A172 (cell line): ENCODE data around the gene CHRNG. TPM values are rescaled to one million over a fixed set of nuclear protein-coding genes. Genes with fewer than 3 reads are reported as not detected.
"Not testable (repeated sequence)": the region's sequence is repeated elsewhere in the genome, so short reads cannot be mapped to it uniquely, and the experiment has no call there.

ENCODE experiments used
- DNase-seq: peaks from one replicate; pipeline ENCODE4 v3.0.0-alpha.2; 2015; ENCODE audit warnings: low spot score
- total RNA-seq: library from RNA; depleted of rRNA; stranded (reverse); fragments of >200 nt; shearing (Covaris generic); gene quantifications from 2 replicates; pipeline ENCODE4 v1.2.3, GENCODE V29; 2014

CHRNG gene
- total RNA-seq, 1 experiment from 2014 or later: not detected

DNA sequence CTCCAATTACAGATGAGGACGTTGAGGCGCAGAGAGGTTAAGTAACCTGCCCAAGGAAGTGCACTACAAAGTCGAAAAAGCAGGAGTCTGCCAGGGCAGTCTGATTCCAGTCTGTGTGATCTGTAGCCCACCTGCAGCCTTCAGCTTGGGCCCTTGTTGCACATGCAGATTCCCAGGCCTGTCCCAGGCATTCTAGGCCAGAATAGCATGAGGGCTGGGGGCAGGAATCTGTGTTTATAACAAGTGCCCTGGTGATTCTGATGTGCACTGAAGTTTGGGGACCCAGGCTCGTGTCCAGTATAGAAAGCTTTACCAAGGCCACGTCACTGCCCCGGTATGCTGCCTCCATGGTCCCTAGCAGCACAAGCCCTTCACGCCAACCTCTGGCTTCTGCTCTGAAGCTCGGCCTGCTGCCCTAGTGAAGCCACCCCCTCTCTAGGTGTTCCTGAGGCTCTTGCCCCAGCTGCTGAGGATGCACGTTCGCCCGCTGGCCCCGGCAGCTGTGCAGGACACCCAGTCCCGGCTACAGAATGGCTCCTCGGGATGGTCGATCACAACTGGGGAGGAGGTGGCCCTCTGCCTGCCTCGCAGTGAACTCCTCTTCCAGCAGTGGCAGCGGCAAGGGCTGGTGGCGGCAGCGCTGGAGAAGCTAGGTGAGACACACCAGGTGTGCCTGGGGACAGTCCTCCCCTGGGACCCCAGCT lies 4.6 kb downstream of the CHRNG start:
- DNase-seq: no peak

DNA sequence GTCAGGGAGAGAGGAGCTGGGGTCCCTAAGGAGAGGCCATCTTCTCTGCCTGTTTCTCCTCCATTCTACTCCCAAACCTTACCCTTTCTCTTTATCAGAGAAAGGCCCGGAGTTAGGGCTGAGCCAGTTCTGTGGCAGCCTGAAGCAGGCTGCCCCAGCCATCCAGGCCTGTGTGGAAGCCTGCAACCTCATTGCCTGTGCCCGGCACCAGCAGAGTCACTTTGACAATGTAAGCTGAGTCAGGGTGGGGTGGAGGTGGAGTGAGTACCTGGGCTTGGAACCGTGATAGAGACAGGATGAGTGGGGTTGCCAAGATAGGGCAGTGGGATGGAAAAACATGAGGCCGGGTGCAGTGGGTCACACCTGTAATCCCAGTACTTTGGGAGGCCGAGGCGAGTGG lies 5.2 kb downstream of the CHRNG start:
- no peak for DNase-seq

DNA sequence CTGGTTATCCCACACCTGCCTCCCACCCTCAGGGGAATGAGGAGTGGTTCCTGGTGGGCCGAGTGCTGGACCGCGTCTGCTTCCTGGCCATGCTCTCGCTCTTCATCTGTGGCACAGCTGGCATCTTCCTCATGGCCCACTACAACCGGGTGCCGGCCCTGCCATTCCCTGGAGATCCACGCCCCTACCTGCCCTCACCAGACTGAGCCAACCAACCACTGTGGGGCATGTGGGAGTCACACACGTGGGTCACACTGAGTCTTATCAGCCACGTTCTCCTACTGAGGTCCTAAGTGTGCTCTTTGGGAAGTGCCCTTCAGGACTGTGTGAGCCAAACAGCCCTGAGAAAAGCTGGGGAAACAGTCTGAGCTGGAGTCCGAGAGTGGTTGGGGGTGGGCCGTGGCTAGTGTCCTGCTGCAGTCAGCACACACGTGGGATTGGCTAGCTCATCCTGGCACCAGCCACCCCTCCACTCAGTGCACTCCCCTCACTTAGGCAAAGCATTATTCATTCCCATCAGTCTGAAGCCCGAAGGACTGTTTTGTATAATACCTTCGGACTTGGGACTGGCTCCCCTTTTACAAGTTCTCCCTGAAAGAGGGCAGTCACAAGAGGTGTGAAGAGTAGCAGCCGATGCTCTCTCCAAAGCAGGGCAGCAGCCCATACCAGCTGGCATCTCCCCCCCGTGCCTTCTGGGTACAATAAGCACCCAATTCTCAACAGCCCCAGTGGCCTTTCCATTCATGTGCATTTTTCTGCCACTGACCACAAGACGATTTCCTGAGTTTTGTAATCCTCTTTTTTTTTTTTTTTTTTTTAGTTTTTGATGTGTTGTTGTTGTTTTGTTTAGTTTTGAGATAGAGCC lies 6.3 kb downstream of the CHRNG start:
- no peak for DNase-seq

DNA sequence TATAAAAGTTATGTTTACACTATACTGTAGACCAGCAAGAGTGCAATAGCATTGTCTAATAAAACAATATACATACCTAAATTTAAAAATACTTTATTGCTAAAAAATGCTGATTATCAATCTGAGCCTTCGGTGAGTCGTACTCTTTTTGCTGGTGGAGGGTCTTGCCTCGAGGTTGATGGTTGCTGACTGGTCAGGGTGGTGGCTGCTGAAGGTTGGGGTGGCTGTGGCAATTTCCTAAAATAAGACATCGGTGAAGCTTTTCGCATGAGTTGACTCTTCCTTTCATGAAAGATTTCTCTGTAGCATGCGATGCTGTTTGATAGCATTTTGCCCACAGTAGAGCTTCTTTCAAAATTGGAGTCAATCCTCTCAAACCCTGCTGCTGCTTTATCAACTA lies 8.5 kb downstream of the CHRNG start:
- no peak for DNase-seq

DNA sequence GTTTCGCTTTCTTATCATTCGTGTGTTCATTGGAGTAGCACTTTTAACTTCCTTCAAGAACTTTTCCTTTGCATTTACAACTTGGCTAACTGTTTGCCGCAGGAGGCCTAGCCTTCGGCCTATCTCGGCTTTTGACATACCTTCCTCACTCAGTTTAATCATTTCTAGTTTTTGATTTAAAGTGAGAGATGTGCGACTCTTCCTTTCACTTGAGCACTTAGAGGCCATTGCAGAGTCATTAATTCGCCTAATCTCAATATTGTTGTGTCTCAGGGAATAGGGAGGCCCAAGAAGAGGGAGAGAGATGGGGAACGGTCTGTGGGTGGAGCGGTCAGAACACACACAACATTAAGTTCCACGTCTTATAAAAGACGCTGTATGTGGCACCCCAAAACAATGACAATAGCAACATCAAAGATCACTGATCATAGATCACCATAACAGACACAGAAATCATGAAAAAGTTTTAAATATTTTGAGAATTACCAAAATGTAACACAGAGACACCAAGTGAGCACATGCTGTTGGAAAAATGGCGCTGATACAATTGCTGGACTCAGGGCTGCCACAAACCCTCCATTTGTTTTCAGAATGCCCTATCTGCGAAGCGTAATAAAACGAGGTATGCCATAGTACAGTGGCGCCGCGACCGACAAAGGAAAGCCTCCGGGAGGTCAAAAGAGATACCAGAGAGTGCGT lies 10.3 kb downstream of the CHRNG start:
- DNase-seq: no peak

DNA sequence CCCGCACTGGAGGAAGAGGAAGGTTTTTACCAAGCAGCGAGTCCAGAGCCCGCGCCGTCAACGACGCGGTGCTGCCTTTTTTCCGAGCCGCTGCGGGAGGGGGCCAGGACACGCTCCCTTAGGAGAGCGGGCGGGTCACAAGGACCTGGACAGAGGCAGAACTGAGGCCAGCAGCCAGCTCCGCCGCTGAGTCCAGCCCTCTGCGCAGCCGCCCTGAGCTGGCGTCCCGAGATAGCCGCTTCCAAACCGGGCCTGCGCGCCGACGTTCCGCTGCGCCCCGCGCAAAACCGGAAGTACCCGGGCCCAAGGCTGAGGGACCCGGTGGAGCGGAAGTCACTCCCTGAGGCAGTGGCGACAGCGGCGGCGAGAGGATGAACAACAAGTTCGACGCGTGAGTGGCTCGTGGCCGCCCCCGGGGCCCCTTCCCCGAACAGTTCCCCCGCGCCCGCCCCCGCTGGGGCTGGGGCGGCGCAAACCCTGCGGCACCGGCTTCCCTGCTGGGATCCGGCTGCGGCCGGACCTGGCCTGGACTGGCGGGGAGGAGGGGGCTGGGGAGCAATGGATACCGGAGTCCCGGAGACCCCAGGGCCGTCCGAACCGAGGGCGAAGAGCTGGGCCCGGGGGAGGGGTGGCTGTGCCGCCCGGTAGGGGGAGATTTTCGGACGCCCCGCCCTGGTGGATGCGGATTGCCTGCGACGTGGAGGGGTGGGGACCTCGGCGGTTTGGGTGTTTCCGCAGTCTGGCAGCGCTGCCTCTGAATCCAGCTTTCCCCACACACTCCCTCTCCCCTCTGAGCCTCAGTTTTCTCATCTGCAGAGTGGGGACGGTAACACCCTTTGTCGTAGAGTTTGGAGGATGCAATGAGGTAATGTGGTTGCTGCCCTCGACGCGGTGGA lies 11.1 kb downstream of the CHRNG start, which contains the start of the genes EIF4E2 and TIGD1:
TSS of gene EIF4E2 (plus strand) at position 336 of the 896 bp plus-strand sequence. CDS start at position 372, 36 bp downstream.
TSS of gene TIGD1 (minus strand) at position 204 of the 896 bp plus-strand sequence. CDS start 675 bp downstream, outside the sequence.
- DNase-seq: peak; percentile 88

DNA sequence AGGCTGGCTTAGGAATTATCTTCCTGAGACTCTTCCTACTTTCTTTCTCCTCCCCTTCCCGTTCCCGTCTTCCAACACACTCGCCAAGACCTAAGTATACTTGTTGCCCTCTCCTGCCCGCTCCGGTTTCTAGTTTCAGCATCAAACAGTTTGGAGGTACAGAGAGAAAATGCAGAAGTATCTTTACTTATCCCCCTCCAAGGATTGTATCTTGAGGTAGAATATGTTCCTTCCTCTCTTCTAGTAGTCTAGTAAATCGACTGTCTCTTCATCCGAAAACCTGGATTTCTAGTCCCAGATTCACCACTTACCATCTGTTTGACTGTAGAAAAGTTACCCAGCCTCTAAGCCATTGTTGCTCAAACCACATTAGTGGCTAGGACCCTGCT lies 11.8 kb downstream of the CHRNG start:
- DNase-seq: no peak

DNA sequence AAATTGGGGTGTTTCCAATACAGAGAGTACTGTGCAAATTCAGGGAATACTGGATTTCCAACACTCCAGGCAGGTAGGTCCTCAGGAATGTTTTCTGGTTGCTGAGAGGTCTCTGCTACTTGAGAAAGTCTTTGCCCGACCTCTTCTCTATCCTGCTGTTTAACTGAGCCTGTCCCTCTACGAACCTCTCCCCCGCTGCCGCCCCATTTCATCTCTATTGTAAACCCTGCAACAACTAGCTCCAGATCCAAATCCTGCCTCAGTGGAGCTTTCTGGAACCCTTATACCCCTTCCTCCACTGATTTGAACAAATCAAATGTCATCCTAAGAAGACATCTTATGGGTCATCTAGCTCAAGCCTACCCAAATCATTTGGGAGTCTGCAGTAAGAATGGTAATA lies 12.3 kb downstream of the CHRNG start:
- no peak for DNase-seq

DNA sequence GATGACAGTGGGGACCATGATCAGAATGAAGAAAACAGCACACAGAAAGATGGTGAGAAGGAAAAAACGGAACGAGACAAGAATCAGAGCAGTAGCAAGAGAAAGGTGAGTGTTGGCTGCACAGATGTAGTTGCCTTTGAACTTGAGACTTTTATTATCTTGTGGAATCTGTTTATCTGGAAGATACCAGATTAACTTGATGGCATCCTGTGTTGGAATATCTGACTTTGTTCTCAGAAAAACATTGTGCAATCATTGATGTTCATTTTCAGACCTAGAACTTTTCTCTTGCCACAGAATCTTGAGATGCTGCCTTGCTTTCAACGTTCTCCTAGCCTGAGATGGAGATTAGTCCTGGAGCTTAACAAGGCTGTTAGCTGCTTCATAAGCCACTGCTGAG lies 16.9 kb downstream of the CHRNG start:
- no peak for DNase-seq

DNA sequence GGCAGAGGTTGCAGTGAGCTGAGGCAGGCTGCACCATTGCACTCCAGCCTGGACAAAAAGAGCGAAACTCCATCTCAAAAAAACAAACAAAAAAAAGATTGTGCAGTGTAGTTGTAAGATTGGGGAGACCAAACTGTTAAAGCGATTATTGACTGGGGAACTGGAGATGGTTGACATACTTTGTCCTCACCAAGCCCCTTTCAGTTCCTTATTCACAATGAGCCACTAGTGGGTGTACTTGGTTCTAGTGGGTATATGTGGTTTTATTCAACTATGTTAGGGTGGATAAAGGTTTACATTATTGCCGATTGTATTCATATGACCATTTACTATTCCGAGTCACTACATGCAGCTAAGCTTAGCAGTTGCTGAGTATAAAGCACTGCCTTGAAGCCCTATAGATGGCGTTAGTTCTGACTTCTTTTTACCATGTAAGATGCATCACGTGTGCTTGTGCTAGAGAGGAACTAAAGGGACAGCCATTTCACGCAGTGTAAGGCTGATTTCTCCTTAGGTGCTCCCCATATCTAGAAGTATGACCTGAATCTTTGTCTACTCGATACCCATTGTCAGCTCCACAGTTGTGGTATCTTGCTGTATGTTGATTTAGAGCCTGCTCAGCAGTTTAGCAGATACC lies 23.1 kb downstream of the CHRNG start:
- no peak for DNase-seq

DNA sequence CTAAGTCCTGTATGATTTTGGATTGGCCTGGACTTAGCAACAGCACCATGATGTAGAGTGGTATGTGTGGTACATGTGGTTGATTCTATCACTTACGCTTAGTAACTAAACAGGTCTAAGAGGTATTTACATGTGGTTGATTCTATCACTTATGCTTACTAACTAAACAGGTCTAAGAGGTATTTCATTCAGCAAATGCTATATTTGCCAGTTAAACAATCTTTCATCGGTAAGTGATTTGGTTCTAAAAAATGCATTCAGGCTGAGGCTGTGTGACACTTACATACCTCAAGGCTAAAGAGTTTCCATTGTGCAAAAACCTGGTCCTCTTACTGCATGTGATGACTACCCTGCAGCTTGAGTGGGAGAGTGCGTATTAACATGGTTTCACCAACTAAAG lies 24.1 kb downstream of the CHRNG start:
- DNase-seq: no peak

DNA sequence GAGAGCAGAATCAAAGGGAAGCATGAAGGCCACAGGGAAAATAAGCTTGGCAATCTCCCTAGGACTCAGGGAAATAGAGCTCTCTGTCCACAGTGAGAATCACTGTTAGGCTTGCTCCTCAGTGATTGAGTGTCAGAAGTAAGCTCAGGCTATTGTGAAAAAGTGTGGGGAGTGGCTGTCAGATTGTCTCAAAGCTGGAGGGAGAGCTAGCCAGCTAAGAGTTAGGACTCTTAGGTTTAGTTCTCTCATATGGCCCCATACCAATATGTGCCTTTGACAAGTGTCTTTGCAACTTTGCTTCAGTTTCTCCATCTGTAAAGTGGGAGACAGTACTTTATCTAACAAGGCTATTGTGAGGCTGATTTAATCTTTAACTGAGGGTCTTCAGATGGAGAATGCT lies 28.2 kb downstream of the CHRNG start:
- no peak for DNase-seq

DNA sequence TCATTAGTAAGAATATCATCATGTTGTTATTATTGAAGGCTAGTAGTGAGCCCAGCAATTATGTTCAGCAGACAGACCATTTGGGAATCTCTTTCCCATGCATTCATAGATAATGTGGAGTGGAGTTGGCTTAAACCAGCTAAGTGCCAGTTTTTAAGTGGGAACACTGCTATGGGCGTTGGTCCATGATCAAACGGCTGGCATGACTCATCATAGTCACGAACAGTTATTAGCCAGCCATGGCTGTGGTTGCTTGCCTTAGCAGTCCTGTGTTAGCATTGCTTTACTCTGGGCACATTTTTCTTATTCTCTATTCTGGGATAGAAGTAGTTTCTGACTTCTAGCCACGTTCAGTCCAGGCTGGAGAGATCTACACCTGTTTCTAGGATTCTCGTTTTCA lies 28.7 kb downstream of the CHRNG start:
- peak; percentile 89 for DNase-seq

DNA sequence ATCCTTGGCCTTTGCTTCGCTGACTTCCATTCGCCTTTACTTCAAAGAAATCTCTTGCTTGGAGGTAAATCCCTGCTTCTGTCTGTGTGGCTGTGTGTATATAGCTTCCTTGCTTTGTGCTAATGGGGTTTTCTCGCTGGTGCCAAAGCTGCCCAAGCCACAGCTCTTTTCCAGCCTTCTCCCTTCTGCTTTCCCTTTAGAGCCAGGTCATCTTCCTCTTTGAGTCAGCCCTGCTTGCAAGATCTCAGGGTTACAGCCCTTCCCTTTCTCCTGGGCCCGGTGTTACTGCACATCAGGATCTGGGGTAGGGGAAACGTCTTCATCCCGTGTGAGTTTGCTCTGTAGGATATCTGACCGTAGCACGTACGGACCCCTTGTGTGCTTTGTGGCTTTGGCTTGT lies 30.0 kb downstream of the CHRNG start:
- DNase-seq: no peak

DNA sequence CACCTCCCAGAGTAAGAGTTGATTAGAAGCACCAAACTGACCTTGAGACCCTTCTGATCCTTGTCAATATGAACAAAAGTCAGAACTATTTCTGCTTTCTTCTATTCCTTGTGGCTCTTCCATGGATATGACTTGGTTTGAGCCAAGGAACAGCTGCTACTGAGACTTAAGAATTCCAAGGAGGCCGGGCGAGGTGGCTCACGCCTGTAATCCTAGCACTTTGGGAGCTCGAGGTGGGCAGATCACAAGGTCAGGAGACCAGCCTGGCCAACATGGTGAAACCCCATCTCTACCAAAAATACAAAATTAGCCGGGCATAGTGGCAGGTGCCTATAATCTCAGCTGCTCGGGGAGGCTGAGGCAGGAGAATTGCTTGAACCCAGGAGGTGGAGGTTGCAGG lies 31.0 kb downstream of the CHRNG start:
- not testable (repeated sequence) for DNase-seq

DNA sequence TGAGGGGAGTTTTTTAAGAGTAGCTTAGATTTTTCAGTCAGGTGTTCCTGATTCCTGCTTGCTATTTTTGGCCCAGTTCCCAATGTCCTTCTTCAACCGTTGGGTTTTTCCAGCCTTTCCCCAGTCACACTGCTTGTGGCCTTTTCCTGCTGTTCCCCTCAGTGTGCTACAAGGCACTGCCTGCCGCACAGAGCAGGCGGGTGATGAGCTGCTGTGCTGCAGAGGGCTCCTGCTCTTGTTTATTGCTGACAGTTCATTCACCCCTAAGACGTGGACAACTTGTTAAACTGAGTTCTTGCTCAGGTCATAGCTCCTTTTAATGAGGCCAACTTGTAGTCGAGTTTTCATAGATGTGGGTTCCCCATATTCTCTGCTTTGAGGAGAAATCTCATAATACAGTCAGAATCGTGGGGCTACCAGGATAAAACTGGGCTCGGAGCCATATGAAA lies 31.6 kb downstream of the CHRNG start:
- peak; percentile 52 for DNase-seq

DNA sequence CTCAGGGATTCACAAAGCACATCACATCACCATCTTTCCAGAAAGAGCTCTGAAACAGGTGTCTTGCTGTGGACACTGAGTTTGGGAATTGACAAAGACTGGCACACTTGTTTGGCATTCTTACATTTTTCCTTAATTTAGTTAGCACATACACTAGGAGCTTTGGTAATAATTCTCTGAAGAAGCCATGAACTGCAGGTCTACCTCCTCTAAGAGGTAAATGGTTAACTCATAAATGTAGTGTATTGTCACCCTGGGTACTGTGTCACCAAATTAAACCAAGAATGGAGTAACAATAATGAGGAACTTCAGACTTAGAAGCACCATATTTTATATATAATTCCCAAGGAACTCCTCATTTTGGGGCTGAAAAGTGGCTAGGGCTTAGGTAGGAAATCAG lies 33.5 kb downstream of the CHRNG start:
- no peak for DNase-seq

DNA sequence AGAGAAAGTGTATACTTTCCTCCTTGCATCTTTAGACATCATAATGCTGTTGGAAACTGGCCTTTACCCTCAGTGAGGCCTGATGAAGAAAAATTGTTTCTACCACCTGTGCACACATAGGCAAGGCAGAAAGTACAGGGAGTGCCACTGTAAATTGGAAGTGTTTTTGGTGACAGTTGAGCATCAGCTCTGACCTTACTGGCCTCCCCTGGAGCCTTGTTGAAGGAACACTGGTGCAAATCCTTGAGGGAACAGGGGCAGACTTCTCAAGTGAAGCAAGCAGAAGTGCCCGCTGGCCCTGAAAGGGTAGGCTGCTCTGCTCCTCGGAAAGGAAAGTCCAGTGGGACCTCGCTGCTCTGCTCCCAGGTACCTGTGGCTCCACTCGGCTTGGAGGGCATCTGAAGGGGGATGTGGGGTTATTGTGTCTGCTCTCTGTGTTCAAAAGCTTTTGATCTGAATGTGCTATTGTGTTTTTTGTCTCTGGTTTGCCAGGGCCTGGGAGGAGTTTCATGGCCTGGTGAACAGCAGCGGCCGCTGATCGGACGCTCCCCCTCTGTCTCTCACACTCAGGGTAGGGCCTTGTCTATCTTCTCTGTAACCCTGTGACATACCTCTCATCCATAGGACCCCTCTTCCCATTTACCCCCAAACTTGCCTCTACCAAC lies 34.4 kb downstream of the CHRNG start:
- no peak for DNase-seq

DNA sequence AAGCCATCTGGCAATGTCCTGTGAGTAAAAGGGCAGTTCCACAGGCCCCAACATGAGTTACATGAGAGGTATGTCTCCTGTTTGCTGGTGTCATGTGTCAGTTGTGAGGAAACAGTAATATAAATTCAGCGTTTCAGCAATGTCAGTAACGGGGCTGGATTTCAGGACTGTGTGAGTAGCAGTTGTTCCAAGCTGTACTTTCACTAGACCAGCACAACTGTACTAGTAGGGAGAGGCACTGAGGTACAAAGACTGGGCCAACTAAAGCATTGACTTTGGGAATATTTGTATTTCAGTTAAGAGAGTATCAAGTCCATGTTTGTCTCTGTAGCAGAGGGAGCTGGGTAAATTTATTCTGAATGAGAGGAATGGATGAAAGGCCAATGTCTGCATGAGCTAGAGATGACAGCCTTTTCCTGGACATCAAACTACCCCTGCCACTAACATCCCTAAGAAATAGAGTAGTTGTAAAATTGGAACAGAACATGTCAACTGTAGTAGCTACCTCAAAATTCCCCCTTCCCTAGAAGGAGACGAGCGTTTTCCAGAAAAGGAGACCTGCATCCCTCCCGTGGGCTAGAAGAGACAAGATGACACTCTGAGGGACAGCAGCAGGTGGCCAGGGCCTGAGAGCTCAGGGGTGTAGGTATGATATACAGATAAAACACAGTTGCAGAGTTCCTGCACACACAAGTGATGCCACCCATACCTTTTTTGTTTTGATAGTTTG lies 35.3 kb downstream of the CHRNG start:
- no peak for DNase-seq

DNA sequence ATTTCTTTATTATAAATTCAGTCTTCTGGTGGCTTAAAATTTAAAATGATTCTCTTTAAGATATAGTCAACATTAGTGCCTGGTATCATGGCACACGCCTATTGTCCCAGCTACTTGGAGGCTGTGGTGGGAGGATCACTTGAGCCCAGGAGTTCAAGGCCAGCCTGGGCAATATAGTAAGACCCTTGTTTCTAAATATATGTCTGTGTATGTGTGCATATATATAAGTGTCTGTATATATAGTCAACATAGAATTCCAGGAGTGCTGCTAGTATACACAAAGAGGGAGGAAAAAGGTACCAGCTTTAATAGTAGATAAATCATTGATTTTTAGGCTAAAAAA lies 35.9 kb downstream of the CHRNG start:
- DNase-seq: no peak
